K562 (cell line): ENCODE results near the gene TTC23L. TPM values are rescaled to one million over a fixed set of nuclear protein-coding genes. Genes with fewer than 3 reads are reported as not detected.
"Not testable (repeated sequence)": the region's sequence is repeated elsewhere in the genome, so short reads cannot be mapped to it uniquely, and the experiment has no call there.

Experiments
- ATAC-seq: fragments of 200-7000 bp; cut with Tn5 transposase; 3 replicates; pipeline ENCODE4 v1.9.1; 2020; ENCODE audit warnings: moderate library complexity
- BruUV-seq: library from RNA; stranded (reverse); fragments of 400-500 nt; replicated peaks from 2 replicates; lab custom pipeline; 2021; lab: Mats Ljungman, UMichigan
- CTCF ChIA-PET: fragments of 300-600 bp; formaldehyde crosslinking; extraction: SDS; loops from one replicate; lab custom pipeline; 2021; ENCODE audit warnings: low intra/inter-chr PET ratio; lab: Yijun Ruan, JAX
- POLR2A ChIA-PET: fragments of 300-600, 350-650 bp; sonication (Branson Sonifier 250); formaldehyde crosslinking; extraction: SDS; loops from one replicate; lab custom pipeline; 2021; ENCODE audit warnings: antibody characterized with exemption, inconsistent platforms; lab: Yijun Ruan, JAX
- DNase-seq, 4 experiments: peaks; one replicate each; pipeline versions ENCODE4 v3.0.0 to v3.0.0-alpha.2; 2011 to 2018; ENCODE audit warnings: low spot score in 3 of 4, mixed read lengths in 3 of 4; ENCODE audit errors: extremely low read depth in 1 of 4
- FAIRE-seq: peaks from 2 replicates; lab custom pipeline; 2011; peaks lifted over from hg19 to GRCh38; lab: Jason Lieb, UNC
- H2AFZ ChIP-seq: 2 replicates; pipeline ENCODE4 v1.6.0; 2011; ENCODE audit warnings: low read depth, low read length, control low read depth, inconsistent platforms
- H3K27ac ChIP-seq: fragments of 200-600 bp; 3 replicates; pipeline ENCODE4 v1.8.0; 2011; ENCODE audit warnings: low read depth, mild to moderate bottlenecking, control low read depth, inconsistent platforms, low read length, moderate library complexity, mixed read lengths; ENCODE audit errors: extremely low read depth
- H3K27me3 ChIP-seq, 2 experiments: fragments of 300-600 bp in 1 of 2; 2 replicates in 1 of 2; 3 replicates in 1 of 2; pipeline versions ENCODE4 v1.6.0 to v1.8.0; 2011; ENCODE audit warnings: inconsistent platforms in 2 of 2, low read length in 2 of 2, mild to moderate bottlenecking in 1 of 2, mixed read lengths in 1 of 2, moderate library complexity in 1 of 2; ENCODE audit not compliant: control insufficient read depth in 2 of 2, insufficient read depth in 2 of 2
- H3K36me3 ChIP-seq: fragments of 300-600 bp; 3 replicates; pipeline ENCODE4 v1.8.0; 2011; ENCODE audit warnings: mild to moderate bottlenecking, low read length, inconsistent platforms; ENCODE audit not compliant: control insufficient read depth, insufficient read depth
- H3K4me1 ChIP-seq, 2 experiments: fragments of 200-600 bp in 1 of 2; replicated peaks in 1 of 2; 2 replicates in 1 of 2; 3 replicates in 1 of 2; pipeline versions ENCODE4 v1.5.1 to v1.8.0; 2011; ENCODE audit warnings: inconsistent platforms in 2 of 2, low read length in 2 of 2, mild to moderate bottlenecking in 1 of 2, mixed read lengths in 1 of 2, moderate library complexity in 1 of 2; ENCODE audit not compliant: control insufficient read depth in 2 of 2, insufficient read depth in 2 of 2
- H3K4me2 ChIP-seq: 2 replicates; pipeline ENCODE4 v1.6.1; 2011; ENCODE audit warnings: low read length, control low read depth, inconsistent platforms, mixed read lengths; ENCODE audit not compliant: insufficient read depth
- H3K4me3 ChIP-seq: fragments of 200-600 bp; sonication (generic), shearing (Covaris generic); 2 replicates; pipeline ENCODE4 v1.5.1; 2016; ENCODE audit warnings: control low read depth, inconsistent platforms
- H3K79me2 ChIP-seq: fragments of 200-600 bp; 3 replicates; pipeline ENCODE4 v1.8.0; 2011; ENCODE audit warnings: low read length, inconsistent platforms; ENCODE audit not compliant: control insufficient read depth, insufficient read depth
- H3K9ac ChIP-seq, 2 experiments: 2 replicates each; pipeline versions ENCODE4 v1.6.0 to v1.6.1; 2011; ENCODE audit warnings: low read depth in 2 of 2, low read length in 2 of 2, control low read depth in 1 of 2, inconsistent platforms in 1 of 2, mild to moderate bottlenecking in 1 of 2, mixed read lengths in 1 of 2; ENCODE audit not compliant: insufficient read depth in 1 of 2
- H3K9me1 ChIP-seq: one replicate; pipeline ENCODE4 v1.6.0; 2011; ENCODE audit warnings: inconsistent platforms, mild to moderate bottlenecking, low read length, moderate library complexity; ENCODE audit not compliant: control insufficient read depth, insufficient read depth
- H3K9me3 ChIP-seq: replicated peaks from 2 replicates; pipeline ENCODE4 v1.5.1; 2011; ENCODE audit warnings: low read depth, low read length, inconsistent platforms; ENCODE audit not compliant: control insufficient read depth, insufficient read depth
- H4K20me1 ChIP-seq: replicated peaks from 2 replicates; pipeline ENCODE4 v1.6.1; 2011; ENCODE audit warnings: low read length, inconsistent platforms, mixed read lengths; ENCODE audit not compliant: control insufficient read depth, insufficient read depth
- DMBX1 ChIP-seq: fragments of 250-450 bp; sonication (Bioruptor Pico); IDR thresholded peaks from 2 replicates; pipeline ENCODE4 v1.8.0; 2022; ENCODE audit warnings: inconsistent platforms, mild to moderate bottlenecking, moderate library complexity, borderline replicate concordance
- EHMT2 ChIP-seq: fragments of 450-650 bp; IDR thresholded peaks from 2 replicates; pipeline ENCODE4 v1.6.1; 2018; ENCODE audit warnings: antibody characterized with exemption
- HINFP ChIP-seq: fragments of 450-650 bp; conservative IDR thresholded peaks from 2 replicates; pipeline ENCODE4 v1.6.1; 2016; ENCODE audit warnings: missing genetic modification characterization, low read depth, mild to moderate bottlenecking, control low read depth, missing compliant biosample characterization
- HLTF ChIP-seq: fragments of 450-650 bp; IDR thresholded peaks from 2 replicates; pipeline ENCODE4 v1.6.1; 2016
- MECOM ChIP-seq: fragments of 250-450 bp; sonication (Bioruptor Pico); IDR thresholded peaks from 2 replicates; pipeline ENCODE4 v1.8.0; 2022; ENCODE audit warnings: inconsistent platforms
- POLR2B ChIP-seq: fragments of 450-650 bp; IDR thresholded peaks from 2 replicates; pipeline ENCODE4 v1.6.1; 2018; ENCODE audit warnings: low read depth; ENCODE audit not compliant: partially characterized antibody
- SMAD4 ChIP-seq: fragments of 250-450 bp; sonication (Bioruptor Pico); conservative IDR thresholded peaks from 2 replicates; pipeline ENCODE4 v1.8.0; 2021; ENCODE audit warnings: inconsistent platforms, mild to moderate bottlenecking, moderate library complexity
- SUPT5H ChIP-seq: fragments of 450-650 bp; IDR thresholded peaks from 2 replicates; pipeline ENCODE4 v1.6.1; 2016
- ZNF592 ChIP-seq: fragments of 450-650 bp; IDR thresholded peaks from 2 replicates; pipeline ENCODE4 v1.6.1; 2017; ENCODE audit warnings: antibody characterized with exemption, mild to moderate bottlenecking
- WGBS: fragments of 100-300 bp; shearing (Covaris generic); methylation state at CpG from one replicate; pipeline ENCODE4 v1.1.6; 2016; ENCODE audit warnings: low coverage, mixed read lengths; ENCODE audit not compliant: insufficient coverage; ENCODE audit errors: missing lambda C conversion rate; 5-methylcytosine and 5-hydroxymethylcytosine counted together
- in situ Hi-C: fragments of 300-500 bp; cut with MboI; formaldehyde crosslinking; loops from 4 replicates; pipeline ENCODE4 v1.15.0; 2018; ENCODE audit warnings: inconsistent platforms, mixed read lengths
- intact Hi-C: fragments of 100-400 bp; cut with micrococcal nuclease; formaldehyde crosslinking; loops from 2 replicates; pipeline ENCODE4 v1.14.2; 2022
- polyA plus RNA-seq, 8 experiments: library from polyadenylated mRNA; depleted of rRNA in 4 of 8; stranded (reverse) in 5 of 8; unstranded in 3 of 8; fragments of >200 nt; fragmentation: Nextera tagmentation in 2 of 8; fragmentation: Illumina TruSeq in 1 of 8; extraction: Ambion mirVana in 2 of 8; extraction: Trizol in 1 of 8; gene quantifications; 2 replicates each; pipeline versions ENCODE4 v1.2.1 to v1.2.3, GENCODE V29; 2011 to 2014; ENCODE audit warnings: inconsistent platforms in 1 of 8, missing spikeins in 1 of 8
- total RNA-seq, 7 experiments: library from RNA; depleted of rRNA in 6 of 7; stranded (reverse); fragments of >200 nt in 6 of 7; fragmentation: Illumina TruSeq in 2 of 7; extraction: Trizol in 2 of 7; gene quantifications; 2 replicates each; pipeline versions ENCODE4 v1.2.1 to v1.2.3, GENCODE V29; 2011 to 2021; ENCODE audit warnings: low replicate concordance in 1 of 7
- TF ChIP-seq, protein P1 (sequence below): fragments of 450-650 bp; IDR thresholded peaks from 2 replicates; pipeline ENCODE4 v1.6.1; 2016; ENCODE audit warnings: missing biosample characterization, missing genetic modification characterization

Gene TTC23L
- total and polyA plus RNA-seq, 9 of the 15 experiments (the other 6 are each of a cell fraction or from before 2014, with no cell fraction given) = 0.03 to 0.32 (median 0.14) TPM; not detected in 2

DNA sequence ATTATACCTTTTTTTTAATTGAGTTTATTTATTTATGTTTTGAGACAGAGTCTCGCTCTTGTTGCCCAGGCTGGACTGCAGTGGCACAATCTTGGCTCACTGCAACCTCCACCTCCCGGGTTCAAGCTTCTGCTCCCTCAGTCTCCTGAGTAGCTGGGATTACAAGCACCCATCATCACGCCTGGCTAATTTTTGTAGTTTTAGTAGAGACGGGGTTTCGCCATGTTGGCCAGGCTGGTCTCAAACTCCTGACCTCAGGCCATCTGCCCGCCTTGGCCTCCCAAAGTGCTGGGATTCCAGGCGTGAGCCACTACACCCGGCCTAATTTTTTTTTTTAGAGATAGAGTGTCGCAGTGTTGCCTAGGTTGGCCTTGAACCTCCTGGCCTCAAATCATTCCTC is 84.3 kb downstream of the TTC23L start:
- CTCF ChIA-PET, FAIRE-seq, intact Hi-C loops, H3K4me2 ChIP-seq, H3K4me3 ChIP-seq, H3K9me3 ChIP-seq, H3K9me1 ChIP-seq, BruUV-seq, DNase-seq, H4K20me1 ChIP-seq, H3K27me3 ChIP-seq, H2AFZ ChIP-seq: not testable (repeated sequence)
- WGBS = 58% methylated on average over 9 of the region's 9 CpGs
- TF ChIP-seq HLTF (peak; percentile 58; the same call in 1 of the 2 replicates), POLR2B (peak; percentile 15), SUPT5H (peak; percentile 25; the same call in 1 of the 2 replicates), ZNF592 (peak; percentile 41), HINFP (tag) (0 out of 2 replicates have a peak, but pooled peaks have one; percentile 7), DMBX1 (CRISPR knock-in tag) (peak; percentile 58; the same call in 1 of the 2 replicates), EHMT2 (peak; percentile 29; the same call in 1 of the 2 replicates), SMAD4 (CRISPR knock-in tag) (0 out of 2 replicates have a peak, but pooled peaks have one; percentile 23), MECOM (CRISPR knock-in tag) (0 out of 2 replicates have a peak, but pooled peaks have one; percentile 4)
- TF ChIP-seq, protein P1, sequence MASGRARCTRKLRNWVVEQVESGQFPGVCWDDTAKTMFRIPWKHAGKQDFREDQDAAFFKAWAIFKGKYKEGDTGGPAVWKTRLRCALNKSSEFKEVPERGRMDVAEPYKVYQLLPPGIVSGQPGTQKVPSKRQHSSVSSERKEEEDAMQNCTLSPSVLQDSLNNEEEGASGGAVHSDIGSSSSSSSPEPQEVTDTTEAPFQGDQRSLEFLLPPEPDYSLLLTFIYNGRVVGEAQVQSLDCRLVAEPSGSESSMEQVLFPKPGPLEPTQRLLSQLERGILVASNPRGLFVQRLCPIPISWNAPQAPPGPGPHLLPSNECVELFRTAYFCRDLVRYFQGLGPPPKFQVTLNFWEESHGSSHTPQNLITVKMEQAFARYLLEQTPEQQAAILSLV (tag) = peak; percentile 24; the same call in 1 of the 2 replicates
- Histone ChIP-seq H3K36me3 (peaks cover 96% of the 10 kb centered on the region), H3K27ac (peak overlapping the region; percentile 78), H3K9ac (peak overlapping the region; percentile 18 to 59; a peak in 2 of 4 replicates), H3K79me2 (peaks cover 74% of the 10 kb centered on the region), H3K4me1 (peaks cover 17 to 19% of the 10 kb centered on the region in 2 experiments)
- POLR2A ChIA-PET = interaction anchor here (0.7 to 4.2 kb wide), 5 partner anchors 8 to 196 kb away, joined by 3 to 37 read pairs (median 3); partner anchors contain the start of genes BRIX1 and RAD1
- ATAC-seq = peak; percentile 24
- in situ Hi-C loops = loop anchor here (25.0 kb wide), 1 partner anchor 1461 kb away; no protein-coding TSS in a partner anchor
